GM12878 (cell line): ENCODE results near the gene CELSR1.

Experiments
- EZH2 ChIP-seq: IDR thresholded peaks from 2 replicates; pipeline ENCODE4 v1.6.1; 2012; ENCODE audit warnings: low read depth, mild to moderate bottlenecking, control low read depth, inconsistent platforms, low read length, borderline replicate concordance; ENCODE audit not compliant: control insufficient read depth
- MTA3 ChIP-seq: IDR thresholded peaks from 2 replicates; pipeline ENCODE4 v1.6.1; 2012; ENCODE audit warnings: low read length, inconsistent platforms, borderline replicate concordance
- RBBP5 ChIP-seq: fragments of 200-600 bp; sonication (generic); conservative IDR thresholded peaks from 2 replicates; pipeline ENCODE4 v1.6.1; 2016
- TCF12 ChIP-seq: IDR thresholded peaks from 2 replicates; pipeline ENCODE4 v1.6.1; 2011; ENCODE audit warnings: low read depth, mild to moderate bottlenecking, low read length

DNA sequence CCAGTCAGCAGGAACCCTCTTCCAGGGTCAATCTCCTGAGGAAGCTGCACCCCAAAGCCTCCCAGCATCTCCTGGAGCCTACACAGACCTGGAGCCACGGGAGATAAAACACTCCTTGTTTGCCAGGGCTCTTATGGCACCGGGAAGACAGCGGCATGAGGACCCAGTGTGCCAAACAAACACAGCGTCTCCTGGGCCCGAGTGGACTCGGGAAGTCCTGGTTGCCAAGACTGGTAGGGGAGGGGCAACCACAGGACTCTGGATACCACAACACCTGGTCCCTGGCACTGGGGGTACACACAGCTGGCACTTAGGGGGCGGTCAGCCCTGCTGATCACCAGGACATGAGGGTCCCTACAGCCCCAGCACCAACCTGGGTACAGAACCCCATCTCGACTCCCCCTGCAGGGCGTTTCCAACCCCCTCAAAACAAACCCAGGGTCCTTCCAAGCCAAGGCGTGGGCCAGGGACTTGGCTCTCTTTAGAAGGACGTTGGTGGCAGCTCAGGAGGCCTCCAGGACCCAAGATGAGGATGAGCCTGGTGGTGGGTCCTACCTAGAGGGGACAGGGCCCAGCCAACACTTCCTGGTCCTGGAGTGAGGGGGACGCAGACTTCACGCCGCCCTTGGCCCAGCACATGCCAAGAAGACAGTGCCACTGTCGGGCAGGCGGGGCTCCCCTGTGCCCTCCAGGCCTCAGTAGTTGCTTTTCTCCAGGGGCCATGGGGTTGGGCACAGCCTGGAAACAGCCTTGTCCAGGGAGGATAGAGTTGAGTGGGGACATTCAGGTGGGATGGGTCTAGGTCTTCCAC lies 85.0 kb downstream of the CELSR1 start:
- TF ChIP-seq TCF12 (no peak), EZH2 (no peak), RBBP5 (no peak), MTA3 (no peak)
